Naive B cell (primary cell): ENCODE measurements around the gene CTSL. TPM values are rescaled to one million over a fixed set of nuclear protein-coding genes. Genes with fewer than 3 reads are reported as not detected.

ENCODE experiments used
- ATAC-seq, 2 donors: fragments of 150-1000 bp; cut with Tn5 transposase; 2 replicates each; pipeline ENCODE4 v1.10.0; 2021; ENCODE audit warnings: low read depth in 2 of 2, mild to moderate bottlenecking in 2 of 2, moderate library complexity in 2 of 2
- DNase-seq: peaks from one replicate; pipeline ENCODE4 v3.0.0; 2022
- H3K27ac Mint-ChIP-seq, 6 donors: one replicate each; pipeline ENCODE4 v1.8.0; 2020 to 2022; ENCODE audit warnings: mild to moderate bottlenecking in 6 of 6, mixed read lengths in 6 of 6, moderate library complexity in 5 of 6, inconsistent platforms in 2 of 6
- H3K27me3 Mint-ChIP-seq, 3 donors: one replicate each; pipeline ENCODE4 v1.8.0; 2021 to 2022; ENCODE audit warnings: mixed read lengths in 3 of 3, mild to moderate bottlenecking in 1 of 3
- H3K36me3 Mint-ChIP-seq, 2 donors: one replicate each; pipeline ENCODE4 v1.8.0; 2020 to 2022; ENCODE audit warnings: mixed read lengths in 2 of 2, inconsistent platforms in 1 of 2, mild to moderate bottlenecking in 1 of 2
- H3K4me1 Mint-ChIP-seq, 3 donors: one replicate each; pipeline ENCODE4 v1.8.0; 2020 to 2022; ENCODE audit warnings: mixed read lengths in 3 of 3, inconsistent platforms in 1 of 3, mild to moderate bottlenecking in 1 of 3, moderate library complexity in 1 of 3
- H3K4me3 Mint-ChIP-seq, 8 donors: one replicate each; pipeline ENCODE4 v1.8.0; 2020 to 2022; ENCODE audit warnings: mild to moderate bottlenecking in 8 of 8, mixed read lengths in 8 of 8, moderate library complexity in 8 of 8, inconsistent platforms in 2 of 8
- H3K9me3 Mint-ChIP-seq, 7 donors: one replicate each; pipeline ENCODE4 v1.8.0; 2020 to 2022; ENCODE audit warnings: mixed read lengths in 7 of 7, mild to moderate bottlenecking in 5 of 7, inconsistent platforms in 2 of 7, moderate library complexity in 1 of 7
- polyA plus RNA-seq, 6 donors: library from polyadenylated mRNA; unstranded; fragments of 300-500 nt; fragmentation: Illumina TruSeq; gene quantifications; one replicate each; pipeline ENCODE4 v1.2.3, GENCODE V29; 2021; ENCODE audit warnings: low read depth in 6 of 6

CTSL gene
- under 1 TPM in 1 of 6 donors, not detected in 5; 0.43 TPM for polyA plus RNA-seq

DNA sequence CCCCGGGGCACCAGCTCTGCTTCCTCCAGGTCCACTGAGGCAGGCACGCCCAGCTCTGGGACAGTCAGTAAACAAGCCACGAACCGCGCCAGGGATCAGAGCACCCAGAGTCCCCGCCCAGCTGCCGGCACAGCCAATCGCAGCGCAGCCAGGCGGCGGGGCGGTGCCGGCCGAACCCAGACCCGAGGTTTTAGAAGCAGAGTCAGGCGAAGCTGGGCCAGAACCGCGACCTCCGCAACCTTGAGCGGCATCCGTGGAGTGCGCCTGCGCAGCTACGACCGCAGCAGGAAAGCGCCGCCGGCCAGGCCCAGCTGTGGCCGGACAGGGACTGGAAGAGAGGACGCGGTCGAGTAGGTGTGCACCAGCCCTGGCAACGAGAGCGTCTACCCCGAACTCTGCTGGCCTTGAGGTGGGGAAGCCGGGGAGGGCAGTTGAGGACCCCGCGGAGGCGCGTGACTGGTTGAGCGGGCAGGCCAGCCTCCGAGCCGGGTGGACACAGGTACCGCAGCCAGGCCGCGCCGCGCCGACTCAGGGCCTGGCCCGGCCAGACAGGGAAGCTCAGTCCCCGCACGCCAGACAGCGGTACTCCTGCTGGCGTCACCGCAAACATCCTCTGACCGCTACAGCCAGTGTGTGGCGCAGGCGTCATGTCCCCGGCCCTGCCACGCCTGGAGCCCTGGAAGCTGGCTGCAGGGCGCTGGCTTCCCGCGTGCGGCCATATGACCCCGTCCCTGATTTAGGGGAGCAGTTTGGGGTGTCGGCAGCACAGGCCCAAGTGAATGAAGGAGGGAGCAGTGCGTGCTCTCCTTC, at the start of gene CTSL:
Gene CTSL, plus strand, starts transcription at position 220 of the 810 bp plus-strand sequence. CDS start 1,485 bp downstream, outside the sequence.
- DNase-seq (no peak), ATAC-seq (no peak)
- H3K4me3 Mint-ChIP-seq = peak within 1 kb of the TSS in 7 of 8 donors; percentile 35 to 75 (median 55)
- H3K4me1 Mint-ChIP-seq = peaks cover 0 to 4% (median 1%) of the 10 kb centered on the region in 3 donors
- H3K27me3 Mint-ChIP-seq = peaks cover 37 to 75% (median 64%) of the 10 kb centered on the region in 3 donors
- no peaks in the 10 kb centered on the region for H3K36me3 Mint-ChIP-seq
- peaks cover 0 to 5% (median 0%) of the 10 kb centered on the region in 7 donors for H3K9me3 Mint-ChIP-seq
- H3K27ac Mint-ChIP-seq = no peak within 1 kb of the TSS

DNA sequence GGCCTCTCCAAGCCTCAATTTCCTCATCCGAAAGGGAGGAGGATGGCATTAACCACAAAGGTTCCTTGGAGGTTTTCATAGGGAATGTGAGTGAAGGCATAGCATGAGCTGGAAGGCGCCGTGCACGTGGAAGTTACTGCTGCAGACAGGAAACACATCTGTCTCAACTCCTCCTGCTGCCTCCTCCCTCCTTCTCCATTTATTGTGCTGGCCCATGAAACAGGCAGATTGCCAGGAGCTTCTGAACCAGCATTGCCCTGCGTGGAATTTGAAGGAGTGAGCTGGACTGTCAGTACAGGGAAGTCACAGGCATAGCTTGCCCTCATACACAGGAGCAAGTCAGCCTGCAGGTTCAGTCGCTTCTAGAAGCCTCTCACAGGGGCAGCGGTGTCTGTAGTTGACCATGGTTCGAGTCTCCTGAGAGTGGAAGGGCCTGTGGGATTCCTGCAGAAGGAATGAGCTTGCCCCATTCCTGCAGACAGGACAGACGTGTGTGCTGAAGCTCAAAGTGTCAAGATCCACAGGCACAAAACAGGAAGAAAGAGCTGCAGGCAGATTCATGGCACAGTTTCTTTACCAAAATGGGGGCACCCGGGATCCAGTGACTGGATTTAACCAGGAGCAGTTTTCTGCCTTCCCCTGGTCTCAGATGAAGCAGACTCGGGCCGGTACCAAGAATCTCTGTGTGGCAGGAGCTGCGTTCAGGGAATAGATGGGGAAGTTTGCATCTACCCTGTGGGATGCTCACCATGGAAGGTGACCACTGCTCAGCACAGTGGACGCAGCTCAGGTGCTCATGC, 48.7 kb upstream of the CTSL start:
- Mint-ChIP-seq H3K4me1 (no peaks in the 10 kb centered on the region), H3K27ac (no peak overlapping the region), H3K27me3 (peaks cover 0 to 5% (median 0%) of the 10 kb centered on the region in 3 donors), H3K9me3 (no peaks in the 10 kb centered on the region), H3K4me3 (peak overlapping the region in 1 of 8 donors; percentile 57), H3K36me3 (no peaks in the 10 kb centered on the region)
- ATAC-seq (no peak), DNase-seq (no peak)

- Mint-ChIP-seq H3K27me3 (peaks cover 0 to 5% (median 0%) of the 10 kb centered on the region in 3 donors), H3K27ac (peak overlapping the region in 2 of 6 donors; percentile 48 to 64), H3K4me1 (no peaks in the 10 kb centered on the region), H3K4me3 (peak overlapping the region in 1 of 8 donors; percentile 57), H3K9me3 (no peaks in the 10 kb centered on the region), H3K36me3 (no peaks in the 10 kb centered on the region)
- DNase-seq = no peak
- ATAC-seq = no peak
Measured at GRCh38 chr9:87677776-87678587, 47.9 kb upstream of the CTSL start.

GRCh38 chr9:87678650-87679355, 47.1 kb upstream of the CTSL start:
- ATAC-seq = no peak

GRCh38 chr9:87681271-87682061, 44.5 kb upstream of the CTSL start:
- no peaks in the 10 kb centered on the region for H3K36me3 Mint-ChIP-seq
- H3K27me3 Mint-ChIP-seq = no peaks in the 10 kb centered on the region
- ATAC-seq (no peak), DNase-seq (no peak)
- H3K27ac Mint-ChIP-seq = no peak overlapping the region
- peak overlapping the region in 1 of 8 donors; percentile 12 for H3K4me3 Mint-ChIP-seq
- no peaks in the 10 kb centered on the region for H3K9me3 Mint-ChIP-seq
- H3K4me1 Mint-ChIP-seq = peaks cover 8 to 10% (median 9%) of the 10 kb centered on the region in 3 donors

More at GRCh38 chr9:87678650-87679355, 47.1 kb upstream of the CTSL start:
- Mint-ChIP-seq H3K4me3 (no peak overlapping the region), H3K4me1 (no peaks in the 10 kb centered on the region), H3K27ac (no peak overlapping the region), H3K36me3 (no peaks in the 10 kb centered on the region), H3K27me3 (peaks cover 0 to 5% (median 0%) of the 10 kb centered on the region in 3 donors), H3K9me3 (no peaks in the 10 kb centered on the region)
- no peak for DNase-seq

- H3K36me3 Mint-ChIP-seq = no peaks in the 10 kb centered on the region
- H3K27ac Mint-ChIP-seq = peak overlapping the region in 1 of 6 donors; percentile 72
Measured at GRCh38 chr9:87682085-87682484, 43.8 kb upstream of the CTSL start.

GRCh38 chr9:87682618-87683017, 43.3 kb upstream of the CTSL start:
- no peaks in the 10 kb centered on the region for H3K27me3 Mint-ChIP-seq
- H3K9me3 Mint-ChIP-seq = no peaks in the 10 kb centered on the region
- no peak for ATAC-seq
- DNase-seq = no peak
- H3K4me3 Mint-ChIP-seq = no peak overlapping the region
- no peaks in the 10 kb centered on the region for H3K36me3 Mint-ChIP-seq
- peak overlapping the region in 1 of 6 donors; percentile 72 for H3K27ac Mint-ChIP-seq
- peaks cover 8 to 11% (median 9%) of the 10 kb centered on the region in 3 donors for H3K4me1 Mint-ChIP-seq

More at GRCh38 chr9:87682085-87682484, 43.8 kb upstream of the CTSL start:
- H3K4me1 Mint-ChIP-seq = peaks cover 8 to 11% (median 9%) of the 10 kb centered on the region in 3 donors
- H3K27me3 Mint-ChIP-seq = no peaks in the 10 kb centered on the region
- ATAC-seq = no peak
- H3K4me3 Mint-ChIP-seq = no peak overlapping the region
- DNase-seq = no peak
- H3K9me3 Mint-ChIP-seq = no peaks in the 10 kb centered on the region

DNA sequence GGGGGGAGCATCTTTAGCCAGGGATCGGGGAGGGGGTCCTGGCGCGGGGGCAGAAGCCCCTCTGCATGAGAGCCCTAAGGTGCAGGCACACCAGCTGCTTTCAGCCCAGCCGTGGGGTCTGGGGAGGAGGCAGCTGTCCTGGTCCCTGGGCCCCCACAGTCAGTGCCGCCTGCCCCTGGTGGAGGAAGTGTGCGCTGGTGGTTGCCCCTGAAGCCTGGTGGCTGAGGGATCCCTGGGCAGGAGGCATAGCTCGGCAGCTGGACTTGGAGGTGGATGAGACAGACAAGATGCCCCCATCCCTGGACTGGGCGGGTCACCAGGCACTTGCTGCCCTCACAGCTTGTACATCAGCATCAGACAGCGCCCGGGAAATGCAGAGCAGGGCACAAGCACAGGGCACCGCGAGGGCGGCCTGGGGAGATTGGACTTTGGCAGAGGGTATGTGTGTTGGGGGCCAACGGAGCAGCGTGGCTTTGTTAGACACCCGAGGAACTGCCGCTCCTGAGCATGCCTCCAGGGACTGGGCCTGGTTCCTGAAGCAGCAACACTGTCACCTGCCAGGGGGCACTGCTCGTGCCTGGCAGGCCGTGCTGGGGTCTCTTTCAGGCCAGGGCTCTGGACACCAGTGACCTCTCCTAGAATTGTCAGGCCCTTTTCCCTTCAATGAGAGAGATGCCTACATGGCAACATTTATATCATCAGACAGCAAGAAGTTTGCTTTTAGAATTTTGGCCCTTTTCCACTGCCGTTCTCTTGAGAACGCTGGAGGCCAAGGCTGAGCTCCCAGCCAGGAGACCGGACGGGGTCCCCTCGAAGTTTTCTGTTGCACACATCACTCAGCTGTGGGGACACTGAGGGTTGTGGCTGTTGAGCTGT, 41.9 kb upstream of the CTSL start:
- DNase-seq = no peak
- ATAC-seq = no peak
- H3K27me3 Mint-ChIP-seq = no peaks in the 10 kb centered on the region

GRCh38 chr9:87684627-87685219, 41.2 kb upstream of the CTSL start:
- no peaks in the 10 kb centered on the region for H3K27me3 Mint-ChIP-seq
- peak overlapping the region in 1 of 8 donors; percentile 3 for H3K4me3 Mint-ChIP-seq
- DNase-seq (no peak), ATAC-seq (no peak)
- peak overlapping the region in 1 of 6 donors; percentile 18 for H3K27ac Mint-ChIP-seq
- no peaks in the 10 kb centered on the region for H3K36me3 Mint-ChIP-seq
- peaks cover 0 to 12% (median 0%) of the 10 kb centered on the region in 7 donors for H3K9me3 Mint-ChIP-seq
- H3K4me1 Mint-ChIP-seq = peaks cover 8 to 11% (median 9%) of the 10 kb centered on the region in 3 donors

More for the DNA sequence above, 41.9 kb upstream of the CTSL start:
- H3K27ac Mint-ChIP-seq = peak overlapping the region in 2 of 6 donors; percentile 9 to 70
- peak overlapping the region in 1 of 8 donors; percentile 10 for H3K4me3 Mint-ChIP-seq
- H3K36me3 Mint-ChIP-seq = no peaks in the 10 kb centered on the region
- peaks cover 8 to 11% (median 9%) of the 10 kb centered on the region in 3 donors for H3K4me1 Mint-ChIP-seq
- peaks cover 0 to 4% (median 0%) of the 10 kb centered on the region in 7 donors for H3K9me3 Mint-ChIP-seq

GRCh38 chr9:87685441-87685840, 40.5 kb upstream of the CTSL start:
- no peak overlapping the region for H3K4me3 Mint-ChIP-seq
- no peaks in the 10 kb centered on the region for H3K36me3 Mint-ChIP-seq
- H3K9me3 Mint-ChIP-seq = peaks cover 0 to 12% (median 0%) of the 10 kb centered on the region in 7 donors
- H3K27ac Mint-ChIP-seq = no peak overlapping the region
- ATAC-seq (no peak), DNase-seq (no peak)
- H3K27me3 Mint-ChIP-seq = no peaks in the 10 kb centered on the region
- H3K4me1 Mint-ChIP-seq = peaks cover 8 to 11% (median 9%) of the 10 kb centered on the region in 3 donors
